Measurements from ENCODE around the gene RBBP7.

Gene RBBP7

GRCh38 chrX:16870095-16870861, at the start of gene RBBP7:
RBBP7 (minus strand) TSS chrX:16870362; CDS start chrX:16870053, 309 bp downstream.
- TF ChIP-seq CTCF (IDR thresholded peaks at IDR 0.05; ENCODE audit: low read depth, low read length) (no peak), EZH2phosphoT487 (IDR thresholded peaks at IDR 0.05; ENCODE audit: low read depth) (no peak)
- H3K4me3 ChIP-seq (ENCODE audit: low read length), result peak within 1 kb of the TSS; percentile 98
- H4K20me1 ChIP-seq (ENCODE audit: insufficient read depth, low read length), result peaks cover 34% of the 10 kb centered on the region
- H3K4me1 ChIP-seq (ENCODE audit: low read length), result peaks cover 20% of the 10 kb centered on the region
- peak within 1 kb of the TSS; percentile 100 for H3K9ac ChIP-seq (ENCODE audit: low read length)
- H3K9me3 ChIP-seq (ENCODE audit: insufficient read depth, low read length), result no peaks in the 10 kb centered on the region
- peaks cover 25% of the 10 kb centered on the region for H3K36me3 ChIP-seq (replicated peaks; ENCODE audit: low read depth, low read length)
- peaks cover 48% of the 10 kb centered on the region for H3K79me2 ChIP-seq (ENCODE audit: low read length)
- peak within 1 kb of the TSS; percentile 93 for H2AFZ ChIP-seq (ENCODE audit: low read depth, low read length)
- H3K4me2 ChIP-seq (ENCODE audit: low read length), result peak within 1 kb of the TSS; percentile 99
- H3K27ac ChIP-seq (ENCODE audit: low read length), result peak within 1 kb of the TSS; percentile 95
- no peaks in the 10 kb centered on the region for H3K27me3 ChIP-seq (ENCODE audit: low read depth, low read length)

GRCh38 chrX:16918979-16919378, 48.8 kb upstream of the RBBP7 start:
- no peaks in the 10 kb centered on the region for H3K36me3 ChIP-seq (replicated peaks; ENCODE audit: low read depth, low read length)
- TF ChIP-seq CTCF (IDR thresholded peaks at IDR 0.05; ENCODE audit: low read depth, low read length) (no peak), EZH2phosphoT487 (IDR thresholded peaks at IDR 0.05; ENCODE audit: low read depth) (no peak)
- no peaks in the 10 kb centered on the region for H4K20me1 ChIP-seq (ENCODE audit: insufficient read depth, low read length)
- H3K27ac ChIP-seq (ENCODE audit: low read length), result no peak overlapping the region
- H3K4me2 ChIP-seq (ENCODE audit: low read length), result no peak overlapping the region
- no peaks in the 10 kb centered on the region for H3K27me3 ChIP-seq (ENCODE audit: low read depth, low read length)
- H3K9ac ChIP-seq (ENCODE audit: low read length), result no peak overlapping the region
- no peaks in the 10 kb centered on the region for H3K79me2 ChIP-seq (ENCODE audit: low read length)
- H3K9me3 ChIP-seq (ENCODE audit: insufficient read depth, low read length), result no peaks in the 10 kb centered on the region
- H2AFZ ChIP-seq (ENCODE audit: low read depth, low read length), result no peak overlapping the region
- no peak overlapping the region for H3K4me3 ChIP-seq (ENCODE audit: low read length)
- no peaks in the 10 kb centered on the region for H3K4me1 ChIP-seq (ENCODE audit: low read length)

- Histone ChIP-seq H3K79me2 (ENCODE audit: low read length) (no peaks in the 10 kb centered on the region), H3K4me3 (ENCODE audit: low read length) (no peak overlapping the region), H3K4me2 (ENCODE audit: low read length) (no peak overlapping the region), H2AFZ (ENCODE audit: low read depth, low read length) (no peak overlapping the region), H3K27ac (ENCODE audit: low read length) (no peak overlapping the region), H4K20me1 (ENCODE audit: insufficient read depth, low read length) (no peaks in the 10 kb centered on the region), H3K4me1 (ENCODE audit: low read length) (no peaks in the 10 kb centered on the region), H3K9me3 (ENCODE audit: insufficient read depth, low read length) (no peaks in the 10 kb centered on the region), H3K36me3 (replicated peaks; ENCODE audit: low read depth, low read length) (no peaks in the 10 kb centered on the region), H3K9ac (ENCODE audit: low read length) (no peak overlapping the region), H3K27me3 (ENCODE audit: low read depth, low read length) (no peaks in the 10 kb centered on the region)
- TF ChIP-seq EZH2phosphoT487 (IDR thresholded peaks at IDR 0.05; ENCODE audit: low read depth) (no peak), CTCF (IDR thresholded peaks at IDR 0.05; ENCODE audit: low read depth, low read length) (no peak)
These were observed 47.0 kb upstream of the RBBP7 start for GRCh38 chrX:16917120-16917519.

- H3K9ac ChIP-seq (ENCODE audit: low read length), result no peak overlapping the region
- no peak overlapping the region for H3K27ac ChIP-seq (ENCODE audit: low read length)
- H3K9me3 ChIP-seq (ENCODE audit: insufficient read depth, low read length), result no peaks in the 10 kb centered on the region
These were observed 46.4 kb upstream of the RBBP7 start for GRCh38 chrX:16916561-16916960.

More at GRCh38 chrX:16916561-16916960, 46.4 kb upstream of the RBBP7 start:
- H3K4me1 ChIP-seq (ENCODE audit: low read length), result no peaks in the 10 kb centered on the region
- no peak for TF ChIP-seq CTCF (IDR thresholded peaks at IDR 0.05; ENCODE audit: low read depth, low read length)
- TF ChIP-seq EZH2phosphoT487 (IDR thresholded peaks at IDR 0.05; ENCODE audit: low read depth), result no peak
- H3K4me2 ChIP-seq (ENCODE audit: low read length), result no peak overlapping the region
- no peaks in the 10 kb centered on the region for H4K20me1 ChIP-seq (ENCODE audit: insufficient read depth, low read length)
- no peak overlapping the region for H2AFZ ChIP-seq (ENCODE audit: low read depth, low read length)
- H3K36me3 ChIP-seq (replicated peaks; ENCODE audit: low read depth, low read length), result no peaks in the 10 kb centered on the region
- H3K79me2 ChIP-seq (ENCODE audit: low read length), result no peaks in the 10 kb centered on the region
- no peak overlapping the region for H3K4me3 ChIP-seq (ENCODE audit: low read length)
- H3K27me3 ChIP-seq (ENCODE audit: low read depth, low read length), result no peaks in the 10 kb centered on the region
